Testis (tissue), 3 donors: ENCODE measurements around the gene VCL. TPM values are rescaled to one million over a fixed set of nuclear protein-coding genes. Genes with fewer than 3 reads are reported as not detected.

Source experiments
- DNase-seq: peaks from one replicate; pipeline ENCODE4 v3.0.0-alpha.2; 2019
- H3K27ac ChIP-seq, 2 donors: fragments of 200-600 bp; sonication (generic); one replicate each; pipeline ENCODE4 v1.5.1; 2019
- H3K27me3 ChIP-seq: fragments of 200-600 bp; sonication (generic); one replicate; pipeline ENCODE4 v1.5.1; 2019
- H3K36me3 ChIP-seq: fragments of 200-600 bp; sonication (generic); one replicate; pipeline ENCODE4 v1.5.1; 2017; ENCODE audit warnings: low read depth; ENCODE audit errors: missing control alignments
- H3K4me1 ChIP-seq: fragments of 200-600 bp; sonication (generic); one replicate; pipeline ENCODE4 v1.5.1; 2019
- H3K4me3 ChIP-seq, 2 donors: fragments of 200-600 bp; sonication (generic); one replicate each; pipeline ENCODE4 v1.5.1; 2017 to 2019
- H3K9me3 ChIP-seq: fragments of 200-600 bp; sonication (generic); one replicate; pipeline ENCODE4 v1.5.1; 2017
- CTCF ChIP-seq, 3 experiments: fragments of 450-650 bp in 2 of 3; fragments of 200-600 bp in 1 of 3; sonication (generic) in 1 of 3; IDR thresholded peaks; one replicate each; pipeline ENCODE4 v1.5.1; 2016 to 2019; ENCODE audit warnings: antibody characterized with exemption in 3 of 3, mild to moderate bottlenecking in 2 of 3, moderate library complexity in 1 of 3
- POLR2A ChIP-seq: fragments of 450-650 bp; IDR thresholded peaks from one replicate; pipeline ENCODE4 v1.6.1; 2017; ENCODE audit warnings: antibody characterized with exemption, mild to moderate bottlenecking, moderate library complexity
- WGBS, 2 donors: methylation state at CpG; one replicate each; pipeline ENCODE4 v1.1.5; 2018; 5-methylcytosine and 5-hydroxymethylcytosine counted together
- intact Hi-C: fragments of 100-400 bp; cut with DNase I; formaldehyde crosslinking; loops from one replicate; pipeline ENCODE4 v1.15.1; 2023; ENCODE audit warnings: low total_unique reads
- polyA plus RNA-seq: library from polyadenylated mRNA; stranded (reverse); fragments of 350-450 nt; fragmentation: Illumina TruSeq; extraction: RNeasy Lipid Tissue Mini Kit (QIAGEN cat#74804); gene quantifications from one replicate; pipeline ENCODE4 v1.2.3, GENCODE V29; 2014; ENCODE audit warnings: low read depth, low replicate concordance; ENCODE audit not compliant: insufficient read depth
- total RNA-seq, 2 donors: library from RNA; depleted of rRNA; stranded (reverse); fragments of >200 nt; gene quantifications; one replicate each; pipeline ENCODE4 v1.2.3, GENCODE V29; 2016

Gene VCL
- total and polyA plus RNA-seq, 3 donors from 2014 or later = 106 to 272 (median 267) TPM

- peaks cover 15% of the 10 kb centered on the region for H3K4me1 ChIP-seq
- H3K27me3 ChIP-seq = no peaks in the 10 kb centered on the region
- no peaks in the 10 kb centered on the region for H3K9me3 ChIP-seq
- H3K36me3 ChIP-seq = no peaks in the 10 kb centered on the region
- no peak overlapping the region for H3K27ac ChIP-seq
- WGBS, 2 donors = 88 to 99% methylated on average over 2 of the region's 2 CpGs
- intact Hi-C loops = no loop called here
- no peak for TF ChIP-seq POLR2A
- TF ChIP-seq CTCF (IDR thresholded peaks at IDR 0.05) = no peak
- no peak for DNase-seq
- H3K4me3 ChIP-seq = no peak overlapping the region
Measured at GRCh38 chr10:73954737-73955136, 43.2 kb upstream of the VCL start.

- H3K27me3 ChIP-seq = no peaks in the 10 kb centered on the region
- H3K9me3 ChIP-seq = no peaks in the 10 kb centered on the region
- WGBS, 2 donors = 96 to 100% methylated on average over 2 of the region's 2 CpGs
- H3K4me1 ChIP-seq = peaks cover 15% of the 10 kb centered on the region
- intact Hi-C loops = no loop called here
- H3K4me3 ChIP-seq = no peak overlapping the region
- no peaks in the 10 kb centered on the region for H3K36me3 ChIP-seq
- DNase-seq = no peak
- H3K27ac ChIP-seq = no peak overlapping the region
- TF ChIP-seq CTCF (IDR thresholded peaks at IDR 0.05) (no peak), POLR2A (no peak)
Measured at GRCh38 chr10:73955719-73956118, 42.2 kb upstream of the VCL start.

GRCh38 chr10:73956476-73957359, 41.2 kb upstream of the VCL start:
- TF ChIP-seq POLR2A = no peak
- no peak for TF ChIP-seq CTCF (IDR thresholded peaks at IDR 0.05)
- 63 to 76% methylated on average over 9 of the region's 9 CpGs for WGBS, 2 donors
- H3K27ac ChIP-seq = peak overlapping the region; percentile 37 to 50

GRCh38 chr10:73959484-73960243, 38.3 kb upstream of the VCL start:
- no peak for DNase-seq
- H3K9me3 ChIP-seq = no peaks in the 10 kb centered on the region
- H3K4me3 ChIP-seq = no peak overlapping the region
- H3K27me3 ChIP-seq = no peaks in the 10 kb centered on the region
- TF ChIP-seq CTCF (IDR thresholded peaks at IDR 0.05) = no peak
- no peaks in the 10 kb centered on the region for H3K36me3 ChIP-seq
- WGBS, 2 donors = 84 to 87% methylated on average over 6 of the region's 6 CpGs
- H3K4me1 ChIP-seq = peaks cover 15% of the 10 kb centered on the region
- intact Hi-C loops = no loop called here
- no peak overlapping the region for H3K27ac ChIP-seq

More at GRCh38 chr10:73956476-73957359, 41.2 kb upstream of the VCL start:
- intact Hi-C loops = no loop called here
- no peaks in the 10 kb centered on the region for H3K27me3 ChIP-seq
- H3K36me3 ChIP-seq = no peaks in the 10 kb centered on the region
- H3K4me1 ChIP-seq = peaks cover 15% of the 10 kb centered on the region
- H3K9me3 ChIP-seq = no peaks in the 10 kb centered on the region
- H3K4me3 ChIP-seq = no peak overlapping the region
- DNase-seq = peak; percentile 26
